Astrocyte (in vitro differentiated cells and primary cell): ENCODE results near the gene DISC1. TPM values are rescaled to one million over a fixed set of nuclear protein-coding genes. Genes with fewer than 3 reads are reported as not detected.
"Not testable (repeated sequence)": the region's sequence is repeated elsewhere in the genome, so short reads cannot be mapped to it uniquely, and the experiment has no call there.

Experiments
- DNase-seq: peaks from one replicate; pipeline ENCODE4 v3.0.0-alpha.2; 2010; ENCODE audit warnings: low read depth
- FAIRE-seq: peaks from 2 replicates; lab custom pipeline; 2011; peaks lifted over from hg19 to GRCh38; lab: Jason Lieb, UNC
- H2AFZ ChIP-seq: 2 replicates; pipeline ENCODE4 v1.6.0; 2012; ENCODE audit warnings: low read depth, low read length, inconsistent platforms
- H3K27ac ChIP-seq: 2 replicates; pipeline ENCODE4 v1.5.1; 2011; ENCODE audit warnings: low read depth, low read length, inconsistent platforms
- H3K27me3 ChIP-seq: 2 replicates; pipeline ENCODE4 v1.6.0; 2011; ENCODE audit warnings: low read length, inconsistent platforms; ENCODE audit not compliant: insufficient read depth
- H3K36me3 ChIP-seq: 2 replicates; pipeline ENCODE4 v1.5.1; 2011; ENCODE audit warnings: low read length, inconsistent platforms; ENCODE audit not compliant: insufficient read depth
- H3K4me1 ChIP-seq: 2 replicates; pipeline ENCODE4 v1.5.1; 2011; ENCODE audit warnings: low read length, inconsistent platforms; ENCODE audit not compliant: insufficient read depth
- H3K4me2 ChIP-seq: 2 replicates; pipeline ENCODE4 v1.6.0; 2012; ENCODE audit warnings: low read length, inconsistent platforms
- H3K4me3 ChIP-seq: 2 replicates; pipeline ENCODE4 v1.5.1; 2011; ENCODE audit warnings: low read depth, mild to moderate bottlenecking, low read length, inconsistent platforms; ENCODE audit not compliant: insufficient read depth
- H3K79me2 ChIP-seq: 2 replicates; pipeline ENCODE4 v1.6.0; 2012; ENCODE audit warnings: mild to moderate bottlenecking, low read length, inconsistent platforms; ENCODE audit not compliant: insufficient read depth
- H3K9ac ChIP-seq: 2 replicates; pipeline ENCODE4 v1.6.0; 2012; ENCODE audit warnings: mild to moderate bottlenecking, low read length, inconsistent platforms
- H3K9me3 ChIP-seq: 2 replicates; pipeline ENCODE4 v1.5.1; 2012; ENCODE audit warnings: low read depth, mild to moderate bottlenecking, low read length, inconsistent platforms; ENCODE audit not compliant: insufficient read depth
- H4K20me1 ChIP-seq: 2 replicates; pipeline ENCODE4 v1.6.0; 2012; ENCODE audit warnings: low read length, inconsistent platforms; ENCODE audit not compliant: insufficient read depth
- H3K27ac Mint-ChIP-seq: one replicate; pipeline ENCODE4 v1.8.0; 2021; ENCODE audit warnings: mild to moderate bottlenecking, mixed read lengths; ENCODE audit not compliant: unreplicated experiment
- H3K27me3 Mint-ChIP-seq: one replicate; pipeline ENCODE4 v1.8.0; 2021; ENCODE audit warnings: low read depth, mixed read lengths; ENCODE audit not compliant: unreplicated experiment
- H3K36me3 Mint-ChIP-seq: one replicate; pipeline ENCODE4 v1.8.0; 2021; ENCODE audit warnings: low read depth, mixed read lengths; ENCODE audit not compliant: unreplicated experiment
- H3K4me1 Mint-ChIP-seq: one replicate; pipeline ENCODE4 v1.8.0; 2021; ENCODE audit warnings: low read depth, mixed read lengths; ENCODE audit not compliant: unreplicated experiment
- H3K4me3 Mint-ChIP-seq: one replicate; pipeline ENCODE4 v1.8.0; 2021; ENCODE audit warnings: mild to moderate bottlenecking, moderate library complexity, mixed read lengths; ENCODE audit not compliant: unreplicated experiment
- H3K9me3 Mint-ChIP-seq: one replicate; pipeline ENCODE4 v1.8.0; 2021; ENCODE audit warnings: mild to moderate bottlenecking, mixed read lengths; ENCODE audit not compliant: unreplicated experiment
- CTCF ChIP-seq: IDR thresholded peaks from 2 replicates; pipeline ENCODE4 v1.5.1; 2011; ENCODE audit warnings: low read depth, mild to moderate bottlenecking, inconsistent platforms, low read length, moderate library complexity; ENCODE audit not compliant: insufficient read depth
- EZH2 ChIP-seq: IDR thresholded peaks from 2 replicates; pipeline ENCODE4 v1.6.1; 2012; ENCODE audit warnings: mild to moderate bottlenecking, low read length, inconsistent platforms; ENCODE audit not compliant: insufficient read depth
- total RNA-seq: library from RNA; stranded (reverse); gene quantifications from 2 replicates; pipeline ENCODE4 v1.2.1, GENCODE V29; 2021

Gene DISC1
- total RNA-seq, 1 donor from 2014 or later: 9.1 TPM

- no peak overlapping the region for H3K9ac ChIP-seq
- no peaks in the 10 kb centered on the region for H3K27me3 ChIP-seq
- H4K20me1 ChIP-seq: no peaks in the 10 kb centered on the region
- no peak for DNase-seq
- TF ChIP-seq EZH2: no peak
- no peak for TF ChIP-seq CTCF
- H3K27ac Mint-ChIP-seq: peak overlapping the region; percentile 93
- no peaks in the 10 kb centered on the region for H3K36me3 ChIP-seq
- H3K27me3 Mint-ChIP-seq: no peaks in the 10 kb centered on the region
- peaks cover 36% of the 10 kb centered on the region for H3K4me1 Mint-ChIP-seq
- no peak overlapping the region for H3K4me2 ChIP-seq
- no peaks in the 10 kb centered on the region for H3K79me2 ChIP-seq
- no peak overlapping the region for H2AFZ ChIP-seq
- peaks cover 6% of the 10 kb centered on the region for H3K36me3 Mint-ChIP-seq
- H3K27ac ChIP-seq: no peak overlapping the region
- peak overlapping the region; percentile 21 for H3K4me3 Mint-ChIP-seq
- H3K9me3 Mint-ChIP-seq: no peaks in the 10 kb centered on the region
- FAIRE-seq: no peak
- H3K4me1 ChIP-seq: peaks cover 14% of the 10 kb centered on the region
- no peak overlapping the region for H3K4me3 ChIP-seq
- no peaks in the 10 kb centered on the region for H3K9me3 ChIP-seq
Measured at GRCh38 chr1:231638647-231639046, 12.1 kb downstream of the DISC1 start.

- Histone ChIP-seq H3K4me3 (no peak overlapping the region), H3K4me2 (no peak overlapping the region), H3K9ac (no peak overlapping the region), H4K20me1 (no peaks in the 10 kb centered on the region), H3K9me3 (no peaks in the 10 kb centered on the region), H2AFZ (no peak overlapping the region), H3K36me3 (no peaks in the 10 kb centered on the region), H3K4me1 (peaks cover 14% of the 10 kb centered on the region), H3K27me3 (no peaks in the 10 kb centered on the region), H3K27ac (no peak overlapping the region), H3K79me2 (no peaks in the 10 kb centered on the region)
- Mint-ChIP-seq H3K4me3 (no peak overlapping the region), H3K36me3 (peaks cover 6% of the 10 kb centered on the region), H3K9me3 (no peaks in the 10 kb centered on the region), H3K27me3 (no peaks in the 10 kb centered on the region), H3K4me1 (peaks cover 37% of the 10 kb centered on the region), H3K27ac (no peak overlapping the region)
- no peak for TF ChIP-seq EZH2
- TF ChIP-seq CTCF: no peak
- DNase-seq: no peak
- no peak for FAIRE-seq
Measured at GRCh38 chr1:231639819-231640218, 13.2 kb downstream of the DISC1 start.

- not testable (repeated sequence) for FAIRE-seq
Measured at GRCh38 chr1:231641444-231641843, 14.9 kb downstream of the DISC1 start.

GRCh38 chr1:231642061-231642460 lies 15.5 kb downstream of the DISC1 start:
- H3K27me3 Mint-ChIP-seq, H3K4me2 ChIP-seq, H3K27ac Mint-ChIP-seq, H3K4me1 ChIP-seq, H3K27ac ChIP-seq, H3K9ac ChIP-seq, H3K9me3 ChIP-seq, H3K9me3 Mint-ChIP-seq, DNase-seq, H3K36me3 Mint-ChIP-seq, H4K20me1 ChIP-seq, FAIRE-seq, H3K36me3 ChIP-seq, H2AFZ ChIP-seq, H3K4me3 Mint-ChIP-seq, H3K27me3 ChIP-seq, H3K4me3 ChIP-seq, H3K79me2 ChIP-seq: not testable (repeated sequence)
- peaks cover 22% of the 10 kb centered on the region for H3K4me1 Mint-ChIP-seq

More at GRCh38 chr1:231641444-231641843, 14.9 kb downstream of the DISC1 start:
- not testable (repeated sequence) for H3K4me1 ChIP-seq, H3K36me3 Mint-ChIP-seq, H3K9me3 ChIP-seq, H2AFZ ChIP-seq, H4K20me1 ChIP-seq, H3K4me2 ChIP-seq, H3K4me3 Mint-ChIP-seq, H3K79me2 ChIP-seq, H3K9ac ChIP-seq, H3K27ac Mint-ChIP-seq, H3K36me3 ChIP-seq, DNase-seq, H3K27me3 ChIP-seq, H3K4me3 ChIP-seq, H3K27ac ChIP-seq, H3K9me3 Mint-ChIP-seq, H3K27me3 Mint-ChIP-seq
- H3K4me1 Mint-ChIP-seq: peaks cover 26% of the 10 kb centered on the region
